ENCODE data around the gene GMIP. TPM values are rescaled to one million over a fixed set of nuclear protein-coding genes. Genes with fewer than 3 reads are reported as not detected.
"Not testable (repeated sequence)": the region's sequence is repeated elsewhere in the genome, so short reads cannot be mapped to it uniquely, and the experiment has no call there.

The GMIP gene
- total and polyA plus RNA-seq, 2 experiments from 2014 or later, result 5.1 to 22.1 TPM

DNA sequence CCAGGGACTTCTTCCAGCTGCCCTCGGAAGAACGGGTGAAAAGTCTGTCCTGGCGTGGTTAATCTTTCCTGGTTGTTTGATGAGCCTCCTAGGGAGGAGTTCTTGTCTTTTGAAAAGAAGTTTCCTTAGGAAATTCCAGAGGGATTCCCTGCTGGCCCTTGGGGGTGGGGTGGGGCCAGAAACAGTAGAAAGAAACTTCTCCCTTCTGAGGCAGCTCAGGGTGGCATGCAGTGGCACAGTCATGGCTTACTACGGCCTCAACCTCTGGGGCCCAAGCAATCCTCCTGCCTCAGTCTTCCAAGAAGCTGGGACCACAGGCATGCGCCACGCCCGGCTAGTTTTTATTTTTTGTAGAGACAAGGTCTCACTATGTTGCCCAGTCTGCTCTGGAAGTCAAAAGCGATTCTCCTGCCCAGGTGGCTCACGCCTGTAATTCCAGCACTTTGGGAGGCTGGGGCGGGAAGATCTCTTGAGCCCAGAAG, 26.7 kb upstream of the GMIP start (continued):
- TF ChIP-seq REST (IDR thresholded peaks at IDR 0.05; ENCODE audit: unreplicated experiment), result no peak
- no peak for TF ChIP-seq ZNF331 (CRISPR knock-in tag; IDR thresholded peaks at IDR 0.05; ENCODE audit: low read depth)
- TF ChIP-seq ZNF114 (CRISPR knock-in tag; IDR thresholded peaks at IDR 0.05), result no peak
- TF ChIP-seq POLR2AphosphoS5 (IDR thresholded peaks at IDR 0.05; ENCODE audit: low read depth), result no peak

GRCh38 chr19:19668230-19669012, 25.0 kb upstream of the GMIP start, which contains the start of gene ZNF101:
ZNF101 (plus strand) TSS chr19:19668839; CDS start chr19:19668964, 125 bp downstream.
- Histone ChIP-seq H3K9me2 (ENCODE audit: insufficient read depth) (0 out of 2 replicates have a peak, but pooled peaks cover 2% of the 10 kb centered on the region), H3K79me2 (replicated peaks; ENCODE audit: insufficient read depth) (peaks cover 43% of the 10 kb centered on the region), H2AFZ (no peak within 1 kb of the TSS), H3K27ac (ENCODE audit: low read depth) (peak within 1 kb of the TSS; percentile 89), H3K27me3 (ENCODE audit: insufficient read depth) (no peaks in the 10 kb centered on the region), H3K4me3 (peak within 1 kb of the TSS; percentile 92), H4K20me1 (replicated peaks; ENCODE audit: insufficient read depth) (peaks cover 33% of the 10 kb centered on the region), H3F3A (replicated peaks; ENCODE audit: low read depth) (peaks cover 21% of the 10 kb centered on the region), H3K36me3 (ENCODE audit: insufficient read depth) (peaks cover 8% of the 10 kb centered on the region; the same call in 1 of the 2 replicates), H3K4me1 (ENCODE audit: insufficient read depth) (peaks cover 19% of the 10 kb centered on the region), H3K4me2 (peak within 1 kb of the TSS; percentile 81)
- Mint-ChIP-seq H3K4me1 (peaks cover 16% of the 10 kb centered on the region; the same call in 2 of the 3 replicates), H3K9me3 (no peaks in the 10 kb centered on the region), H3K36me3 (ENCODE audit: low read depth) (peaks cover 31% of the 10 kb centered on the region), H3K27ac (peak within 1 kb of the TSS; percentile 94), H3K4me3 (peak within 1 kb of the TSS; percentile 92), H3K27me3 (ENCODE audit: insufficient read depth, low read depth, poor library complexity) (peaks cover 18% of the 10 kb centered on the region)
- peak; percentile 77 for ATAC-seq
- TF ChIP-seq CREB1 (CRISPR knock-in tag; IDR thresholded peaks at IDR 0.05; ENCODE audit: low read depth), result peak; percentile 35; the same call in 1 of the 2 replicates
- no peak for TF ChIP-seq EZH2phosphoT487 (IDR thresholded peaks at IDR 0.05; ENCODE audit: unreplicated experiment)
- TF ChIP-seq POLR2AphosphoS5 (IDR thresholded peaks at IDR 0.05; ENCODE audit: low read depth), result peak; percentile 92
- peak; percentile 99 for DNase-seq (ENCODE audit: low spot score)

- H3K27ac Mint-ChIP-seq; ATAC-seq; H3K27ac ChIP-seq (ENCODE audit: low read depth); H2AFZ ChIP-seq; H3K9me3 Mint-ChIP-seq; DNase-seq (ENCODE audit: low spot score); H3K27me3 ChIP-seq (ENCODE audit: insufficient read depth); H3K4me3 ChIP-seq; H3K36me3 ChIP-seq (ENCODE audit: insufficient read depth); H3K4me2 ChIP-seq; H3K4me3 Mint-ChIP-seq; H3K9me2 ChIP-seq (ENCODE audit: insufficient read depth): not testable (repeated sequence)
- Mint-ChIP-seq H3K27me3 (ENCODE audit: insufficient read depth, low read depth, poor library complexity) (peaks cover 18% of the 10 kb centered on the region), H3K36me3 (ENCODE audit: low read depth) (peaks cover 19% of the 10 kb centered on the region), H3K4me1 (peaks cover 30% of the 10 kb centered on the region)
- Histone ChIP-seq H3K79me2 (replicated peaks; ENCODE audit: insufficient read depth) (peaks cover 42% of the 10 kb centered on the region), H4K20me1 (replicated peaks; ENCODE audit: insufficient read depth) (peaks cover 17% of the 10 kb centered on the region), H3K4me1 (ENCODE audit: insufficient read depth) (peaks cover 18% of the 10 kb centered on the region), H3F3A (replicated peaks; ENCODE audit: low read depth) (peaks cover 28% of the 10 kb centered on the region)
Measured at GRCh38 chr19:19665420-19665948, 22.0 kb upstream of the GMIP start.

Data from GM23338 (cell line).